Stimulated activated CD4-positive, alpha-beta T cell treated with anti-CD3 and anti-CD28 coated beads, TNF-alpha, amount 100 ng/mL, for 24 hours (primary cell): Measurements from ENCODE around the gene TARS1.
"Not testable (repeated sequence)": the region's sequence is repeated elsewhere in the genome, so short reads cannot be mapped to it uniquely, and the experiment has no call there.

Source experiments
- DNase-seq, 3 experiments: peaks; one replicate each; pipeline ENCODE4 v3.0.0-alpha.2; 2020; ENCODE audit warnings: low read depth in 3 of 3

Gene TARS1

GRCh38 chr5:33488558-33489355 lies 48.0 kb downstream of the TARS1 start:
- no peak for DNase-seq

- no peak for DNase-seq
These were observed 48.8 kb downstream of the TARS1 start for GRCh38 chr5:33489481-33490067.

GRCh38 chr5:33490071-33490665 lies 49.4 kb downstream of the TARS1 start:
- DNase-seq, result no peak

GRCh38 chr5:33491941-33492340 lies 51.2 kb downstream of the TARS1 start:
- DNase-seq, result no peak

GRCh38 chr5:33494466-33494865 lies 53.7 kb downstream of the TARS1 start:
- DNase-seq, result no peak

GRCh38 chr5:33501260-33501659 lies 60.5 kb downstream of the TARS1 start:
- no peak for DNase-seq

- DNase-seq, result no peak
These were observed 61.1 kb downstream of the TARS1 start for GRCh38 chr5:33501899-33502298.

- DNase-seq, result no peak
These were observed 63.8 kb downstream of the TARS1 start for GRCh38 chr5:33504570-33504969.

- DNase-seq, result no peak
These were observed 66.7 kb downstream of the TARS1 start for GRCh38 chr5:33507426-33507825.

- no peak for DNase-seq
These were observed 68.3 kb downstream of the TARS1 start for GRCh38 chr5:33509036-33509435.

GRCh38 chr5:33513462-33514185 lies 72.9 kb downstream of the TARS1 start:
- DNase-seq, result no peak

- not testable (repeated sequence) for DNase-seq
These were observed 74.6 kb downstream of the TARS1 start for GRCh38 chr5:33515366-33515765.

- DNase-seq, result no peak
These were observed 75.7 kb downstream of the TARS1 start for GRCh38 chr5:33516421-33516820.
